ENCODE measurements around the gene SDK2. TPM values are rescaled to one million over a fixed set of nuclear protein-coding genes. Genes with fewer than 3 reads are reported as not detected.
"Not testable (repeated sequence)": the region's sequence is repeated elsewhere in the genome, so short reads cannot be mapped to it uniquely, and the experiment has no call there.

SDK2 gene
- total RNA-seq, 1 donor from 2014 or later: 31.2 TPM

GRCh38 chr17:73455050-73455687 is 189.1 kb downstream of the SDK2 start:
- Mint-ChIP-seq H3K27ac (ENCODE audit: unreplicated experiment) (peak overlapping the region; percentile 92), H3K9me3 (no peaks in the 10 kb centered on the region), H3K36me3 (ENCODE audit: low read depth) (peaks cover 17% of the 10 kb centered on the region), H3K4me3 (no peak overlapping the region), H3K4me1 (peaks cover 4% of the 10 kb centered on the region), H3K27me3 (ENCODE audit: low read depth) (no peaks in the 10 kb centered on the region)
- DNase-seq (ENCODE audit: low read depth, low spot score): no peak
- no peak for TF ChIP-seq CTCF (conservative IDR thresholded peaks at IDR 0.05)

GRCh38 chr17:73453494-73453893 is 190.8 kb downstream of the SDK2 start:
- not testable (repeated sequence) for H3K27me3 Mint-ChIP-seq (ENCODE audit: low read depth); H3K4me3 Mint-ChIP-seq; H3K4me1 Mint-ChIP-seq; DNase-seq (ENCODE audit: low read depth, low spot score); H3K27ac Mint-ChIP-seq (ENCODE audit: unreplicated experiment); H3K9me3 Mint-ChIP-seq
- peaks cover 13% of the 10 kb centered on the region for H3K36me3 Mint-ChIP-seq (ENCODE audit: low read depth)

GRCh38 chr17:73453090-73453489 is 191.2 kb downstream of the SDK2 start:
- DNase-seq (ENCODE audit: low read depth, low spot score): no peak
- Mint-ChIP-seq H3K4me3 (no peak overlapping the region), H3K4me1 (peaks cover 4% of the 10 kb centered on the region), H3K27ac (ENCODE audit: unreplicated experiment) (peak overlapping the region; percentile 36), H3K27me3 (ENCODE audit: low read depth) (no peaks in the 10 kb centered on the region), H3K9me3 (no peaks in the 10 kb centered on the region), H3K36me3 (ENCODE audit: low read depth) (peaks cover 13% of the 10 kb centered on the region)
- TF ChIP-seq CTCF (conservative IDR thresholded peaks at IDR 0.05): no peak

- H3K36me3 Mint-ChIP-seq (ENCODE audit: low read depth): peaks cover 13% of the 10 kb centered on the region
- no peak for DNase-seq (ENCODE audit: low read depth, low spot score)
- TF ChIP-seq CTCF (conservative IDR thresholded peaks at IDR 0.05): no peak
- H3K27me3 Mint-ChIP-seq (ENCODE audit: low read depth): no peaks in the 10 kb centered on the region
- no peaks in the 10 kb centered on the region for H3K9me3 Mint-ChIP-seq
- peaks cover 4% of the 10 kb centered on the region for H3K4me1 Mint-ChIP-seq
- H3K27ac Mint-ChIP-seq (ENCODE audit: unreplicated experiment): no peak overlapping the region
- no peak overlapping the region for H3K4me3 Mint-ChIP-seq
Observed at GRCh38 chr17:73452009-73452408, 192.2 kb downstream of the SDK2 start.

- peaks cover 16% of the 10 kb centered on the region for H3K4me1 Mint-ChIP-seq
- H3K9me3 Mint-ChIP-seq: no peaks in the 10 kb centered on the region
- H3K27ac Mint-ChIP-seq (ENCODE audit: unreplicated experiment): no peak overlapping the region
- no peak for TF ChIP-seq CTCF (conservative IDR thresholded peaks at IDR 0.05)
- H3K4me3 Mint-ChIP-seq: no peak overlapping the region
- peaks cover 8% of the 10 kb centered on the region for H3K36me3 Mint-ChIP-seq (ENCODE audit: low read depth)
- H3K27me3 Mint-ChIP-seq (ENCODE audit: low read depth): no peaks in the 10 kb centered on the region
- no peak for DNase-seq (ENCODE audit: low read depth, low spot score)
Observed at GRCh38 chr17:73447319-73447718, 196.9 kb downstream of the SDK2 start.

- Mint-ChIP-seq H3K27ac (ENCODE audit: unreplicated experiment) (no peak overlapping the region), H3K36me3 (ENCODE audit: low read depth) (peaks cover 4% of the 10 kb centered on the region), H3K9me3 (no peaks in the 10 kb centered on the region), H3K27me3 (ENCODE audit: low read depth) (no peaks in the 10 kb centered on the region), H3K4me3 (no peak overlapping the region), H3K4me1 (peaks cover 16% of the 10 kb centered on the region)
- no peak for TF ChIP-seq CTCF (conservative IDR thresholded peaks at IDR 0.05)
- no peak for DNase-seq (ENCODE audit: low read depth, low spot score)
Observed at GRCh38 chr17:73446617-73447016, 197.6 kb downstream of the SDK2 start.
